DOHH2 (cell line): ENCODE measurements around the gene GPR62.

Source experiments
- CTCF ChIP-seq: fragments of 200-600 bp; sonication (generic); IDR thresholded peaks from one replicate; pipeline ENCODE4 v1.5.1; 2014; ENCODE audit warnings: antibody characterized with exemption, mild to moderate bottlenecking, low read depth, low read length; ENCODE audit not compliant: poor library complexity, severe bottlenecking
- EZH2phosphoT487 ChIP-seq: fragments of 200-600 bp; sonication (generic); IDR thresholded peaks from 2 replicates; pipeline ENCODE4 v1.6.1; 2017; ENCODE audit warnings: borderline replicate concordance, mild to moderate bottlenecking, antibody characterized with exemption, low read length, moderate library complexity, mixed read lengths

GRCh38 chr3:51985063-51985462 lies 29.9 kb downstream of the GPR62 start:
- TF ChIP-seq CTCF (no peak), EZH2phosphoT487 (no peak)
